Mammary epithelial cell (primary cell): Measurements from ENCODE around the gene CNPPD1.

Experiments used
- CTCF ChIP-seq, 2 donors: IDR thresholded peaks in 1 of 2; conservative IDR thresholded peaks in 1 of 2; 2 replicates each; pipeline ENCODE4 v1.5.1; 2011 to 2012; ENCODE audit warnings: inconsistent platforms in 2 of 2, low read length in 2 of 2, mild to moderate bottlenecking in 2 of 2, control low read depth in 1 of 2, low read depth in 1 of 2; ENCODE audit not compliant: insufficient read depth in 1 of 2; ENCODE audit errors: extremely low read depth in 1 of 2
- EZH2 ChIP-seq: IDR thresholded peaks from 2 replicates; pipeline ENCODE4 v1.6.1; 2012; ENCODE audit warnings: low read length, inconsistent platforms, borderline replicate concordance

- TF ChIP-seq CTCF (conservative IDR thresholded peaks at IDR 0.05 in 1 of 2, IDR thresholded peaks at IDR 0.05 in 1 of 2; ENCODE audit: extremely low read depth in 1 of 2, insufficient read depth in 1 of 2, low read depth in 1 of 2, low read length in 2 of 2) (no peak), EZH2 (no peak)
Observed at GRCh38 chr2:219131744-219132143, 45.0 kb downstream of the CNPPD1 start.
